OCI-LY3 (cell line): Measurements from ENCODE around the gene BACE2.

Experiments used
- CTCF ChIP-seq: fragments of 200-600, 300-600 bp; sonication (generic); IDR thresholded peaks from 2 replicates; pipeline ENCODE4 v1.5.1; 2014; ENCODE audit warnings: antibody characterized with exemption, low read length, low read depth
- EZH2phosphoT487 ChIP-seq: fragments of 200-600 bp; shearing (Covaris generic); IDR thresholded peaks from 2 replicates; pipeline ENCODE4 v1.6.1; 2018; ENCODE audit warnings: antibody characterized with exemption, mixed run types, low read depth

DNA sequence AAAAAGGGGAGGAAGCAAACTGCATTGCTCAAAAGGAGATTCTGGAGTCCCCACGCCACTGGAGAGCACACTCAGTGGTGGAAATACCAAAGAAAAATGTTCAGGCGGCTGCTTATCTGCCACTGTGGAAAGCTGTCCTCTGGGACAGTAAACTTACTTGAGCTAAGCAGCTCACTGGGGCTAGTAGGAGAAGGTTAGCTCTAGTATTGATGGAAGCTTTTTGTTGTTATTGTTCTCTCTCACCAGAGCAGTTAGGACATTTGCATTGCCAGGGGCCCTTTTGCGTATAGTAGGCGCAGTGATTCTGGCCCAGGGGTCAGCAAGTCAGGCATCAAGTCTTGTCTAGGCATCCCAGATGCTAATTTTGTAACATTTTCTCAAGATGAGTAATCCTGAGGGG lies 15.6 kb downstream of the BACE2 start:
- TF ChIP-seq CTCF (no peak), EZH2phosphoT487 (no peak)
